ENCODE results near the gene ETV3. TPM values are rescaled to one million over a fixed set of nuclear protein-coding genes. Genes with fewer than 3 reads are reported as not detected.
A peak's percentile ranks its signal among the peaks of the same experiment; 100 is the strongest.

The ETV3 gene
- total RNA-seq, 1 experiment from 2014 or later, result 25.8 TPM

DNA sequence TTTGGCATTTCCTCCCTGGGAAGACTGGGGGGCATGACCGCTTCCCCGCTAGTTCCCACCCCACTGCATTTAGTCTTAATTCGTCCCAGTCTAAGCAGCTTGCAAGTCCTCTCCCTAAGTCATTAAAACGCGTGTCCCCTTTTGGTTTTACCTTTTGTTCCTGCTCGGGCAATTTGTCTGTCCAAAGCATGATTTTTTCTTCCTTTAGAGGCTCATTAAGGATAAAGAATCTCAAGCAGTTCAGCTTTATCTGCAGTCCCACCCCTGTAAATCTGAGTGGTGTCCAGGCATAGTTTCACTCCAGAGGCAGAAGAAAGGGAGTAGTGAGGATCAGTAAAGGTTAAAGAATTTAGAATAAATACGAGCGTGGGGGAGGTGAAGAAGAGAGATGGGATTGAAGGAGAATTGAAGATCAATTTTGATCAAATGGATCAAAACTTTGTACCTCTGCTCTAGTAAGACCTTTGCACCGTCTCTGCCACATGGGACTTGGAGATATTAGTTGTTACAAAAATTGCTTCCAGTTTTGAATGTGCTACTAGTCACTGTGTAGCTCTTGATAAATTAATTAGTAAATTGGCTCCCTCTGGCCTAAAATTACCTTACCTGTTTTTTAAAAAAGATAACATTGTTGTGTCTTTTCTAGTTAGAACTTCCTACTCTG is 989 bp upstream of the ETV3 start:
- peaks cover 35% of the 10 kb centered on the region for H3K36me3 Mint-ChIP-seq (ENCODE audit: insufficient read depth, unreplicated experiment)
- CTCF ChIA-PET, result interaction anchor here (1.4 to 2.3 kb wide), 4 partner anchors 16 to 65 kb away, joined by 3 to 13 read pairs (median 6); no protein-coding TSS in a partner anchor
- H3K4me3 ChIP-seq (ENCODE audit: low read depth, low read length), result peak overlapping the region; percentile 97

DNA sequence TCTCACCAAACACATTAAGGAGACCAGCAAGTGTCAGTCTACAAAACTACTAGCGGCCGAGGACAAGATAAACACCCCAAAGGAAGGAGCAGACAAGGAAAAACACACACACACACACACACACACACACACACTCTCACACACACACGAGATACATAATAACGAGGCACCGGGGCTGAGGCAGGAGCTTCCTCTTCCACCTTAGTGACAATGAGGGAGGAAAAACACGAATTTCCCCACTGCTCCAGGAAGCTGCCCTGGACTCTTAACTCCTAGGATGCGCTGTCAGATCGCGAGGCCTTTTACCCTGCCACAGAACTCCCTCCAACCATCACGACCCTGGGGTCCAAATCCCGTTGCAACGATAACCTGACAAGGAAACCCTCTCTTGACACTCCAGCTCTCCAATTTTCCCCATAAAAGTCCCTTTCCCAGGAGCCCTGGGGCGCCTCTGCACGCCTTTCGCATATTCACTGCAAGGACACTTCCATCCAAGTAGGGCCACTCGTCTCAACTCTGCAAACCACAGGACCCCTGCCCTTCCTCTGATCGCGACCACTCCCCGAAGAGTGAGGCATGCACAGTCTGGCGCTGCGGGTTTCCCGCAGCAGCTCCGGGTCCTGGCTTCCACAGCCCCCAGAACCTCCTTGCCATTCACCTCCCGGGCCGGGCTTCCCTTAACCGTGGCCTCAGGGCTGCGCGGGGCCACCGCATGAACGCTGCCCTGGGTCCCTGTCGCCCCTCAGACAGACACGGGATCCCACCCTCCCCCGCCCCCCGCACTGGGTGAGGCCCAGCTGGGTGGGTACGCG is 581 bp downstream of the ETV3 start:
- Mint-ChIP-seq H3K27me3 (ENCODE audit: insufficient read depth, unreplicated experiment) (no peaks in the 10 kb centered on the region), H3K9me3 (ENCODE audit: unreplicated experiment) (no peaks in the 10 kb centered on the region), H3K36me3 (ENCODE audit: insufficient read depth, unreplicated experiment) (peaks cover 50% of the 10 kb centered on the region), H3K4me1 (ENCODE audit: low read depth, unreplicated experiment) (peaks cover 37% of the 10 kb centered on the region), H3K4me3 (ENCODE audit: unreplicated experiment) (peak overlapping the region; percentile 91), H3K27ac (ENCODE audit: unreplicated experiment) (peak overlapping the region; percentile 87)
- H3K36me3 ChIP-seq (ENCODE audit: control insufficient read depth, insufficient read depth, low read length), result peaks cover 2% of the 10 kb centered on the region
- CTCF ChIA-PET, result interaction anchor here (1.4 to 2.3 kb wide), 2 partner anchors 17 to 19 kb away, joined by 3 to 13 read pairs; no protein-coding TSS in a partner anchor
- TF ChIP-seq, protein P1, sequence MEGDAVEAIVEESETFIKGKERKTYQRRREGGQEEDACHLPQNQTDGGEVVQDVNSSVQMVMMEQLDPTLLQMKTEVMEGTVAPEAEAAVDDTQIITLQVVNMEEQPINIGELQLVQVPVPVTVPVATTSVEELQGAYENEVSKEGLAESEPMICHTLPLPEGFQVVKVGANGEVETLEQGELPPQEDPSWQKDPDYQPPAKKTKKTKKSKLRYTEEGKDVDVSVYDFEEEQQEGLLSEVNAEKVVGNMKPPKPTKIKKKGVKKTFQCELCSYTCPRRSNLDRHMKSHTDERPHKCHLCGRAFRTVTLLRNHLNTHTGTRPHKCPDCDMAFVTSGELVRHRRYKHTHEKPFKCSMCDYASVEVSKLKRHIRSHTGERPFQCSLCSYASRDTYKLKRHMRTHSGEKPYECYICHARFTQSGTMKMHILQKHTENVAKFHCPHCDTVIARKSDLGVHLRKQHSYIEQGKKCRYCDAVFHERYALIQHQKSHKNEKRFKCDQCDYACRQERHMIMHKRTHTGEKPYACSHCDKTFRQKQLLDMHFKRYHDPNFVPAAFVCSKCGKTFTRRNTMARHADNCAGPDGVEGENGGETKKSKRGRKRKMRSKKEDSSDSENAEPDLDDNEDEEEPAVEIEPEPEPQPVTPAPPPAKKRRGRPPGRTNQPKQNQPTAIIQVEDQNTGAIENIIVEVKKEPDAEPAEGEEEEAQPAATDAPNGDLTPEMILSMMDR (IDR thresholded peaks at IDR 0.05; ENCODE audit: insufficient read depth in 1 of 2, low read depth in 1 of 2, low read length in 1 of 2, severe bottlenecking in 1 of 2, unreplicated experiment in 1 of 2), result no peak
- intact Hi-C loops (cut with micrococcal nuclease; ENCODE audit: unreplicated experiment), result no loop called here
- POLR2A ChIA-PET, result interaction anchor here (0.6 to 1.0 kb wide), 2 partner anchors 10 to 18 kb away, joined by 3 to 7 read pairs; no protein-coding TSS in a partner anchor
- H3K27me3 ChIP-seq (replicated peaks; ENCODE audit: control insufficient read depth, insufficient read depth, low read length), result no peaks in the 10 kb centered on the region
- H3K4me3 ChIP-seq (ENCODE audit: low read depth, low read length), result peak overlapping the region; percentile 97
- no peaks in the 10 kb centered on the region for H3K9me3 ChIP-seq
- peaks cover 46% of the 10 kb centered on the region for H3K4me1 ChIP-seq
- DNase-seq, result peak in 1 of 2 experiments; percentile 17
- BruUV-seq (replicated peaks), result TSS peak; percentile 43

More for the DNA sequence above, 989 bp upstream of the ETV3 start:
- peak overlapping the region; percentile 91 for H3K4me3 Mint-ChIP-seq (ENCODE audit: unreplicated experiment)
- peaks cover 36% of the 10 kb centered on the region for H3K4me1 ChIP-seq
- TF ChIP-seq, protein P1 (IDR thresholded peaks at IDR 0.05; ENCODE audit: insufficient read depth in 1 of 2, low read depth in 1 of 2, low read length in 1 of 2, severe bottlenecking in 1 of 2, unreplicated experiment in 1 of 2), result no peak
- H3K4me1 Mint-ChIP-seq (ENCODE audit: low read depth, unreplicated experiment), result peaks cover 25% of the 10 kb centered on the region
- no peak for DNase-seq
- no peaks in the 10 kb centered on the region for H3K9me3 ChIP-seq
- TSS peak; percentile 77 for BruUV-seq (replicated peaks)
- H3K9me3 Mint-ChIP-seq (ENCODE audit: unreplicated experiment), result no peaks in the 10 kb centered on the region
- POLR2A ChIA-PET, result interaction anchor here (0.9 kb wide), 1 partner anchor 15 kb away, joined by 5 read pairs; no protein-coding TSS in a partner anchor
- peak overlapping the region; percentile 87 for H3K27ac Mint-ChIP-seq (ENCODE audit: unreplicated experiment)
- no peaks in the 10 kb centered on the region for H3K27me3 ChIP-seq (replicated peaks; ENCODE audit: control insufficient read depth, insufficient read depth, low read length)
- peaks cover 2% of the 10 kb centered on the region for H3K36me3 ChIP-seq (ENCODE audit: control insufficient read depth, insufficient read depth, low read length)
- intact Hi-C loops (cut with micrococcal nuclease; ENCODE audit: unreplicated experiment), result loop anchor here (1.0 kb wide), 1 partner anchor 16 kb away; no protein-coding TSS in a partner anchor
- no peaks in the 10 kb centered on the region for H3K27me3 Mint-ChIP-seq (ENCODE audit: insufficient read depth, unreplicated experiment)

DNA sequence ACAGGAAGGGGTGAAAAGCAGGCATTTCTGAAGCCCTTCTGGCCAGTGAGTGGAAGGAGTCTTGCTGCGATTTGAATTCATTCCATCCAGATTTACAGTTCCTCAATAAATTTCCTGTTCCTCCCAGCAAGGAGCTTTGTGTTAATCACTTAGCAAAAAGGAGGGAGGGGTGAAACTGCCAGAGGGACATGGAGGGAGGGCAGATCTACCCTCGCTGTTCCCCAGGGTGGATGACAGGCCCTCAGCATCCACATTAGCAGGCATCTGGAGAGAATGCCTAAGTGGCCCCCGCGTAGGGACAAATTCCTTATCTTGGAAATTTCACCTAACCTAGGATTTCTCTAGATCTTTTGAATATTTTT is 1.2 kb downstream of the ETV3 start:
- intact Hi-C loops (cut with micrococcal nuclease; ENCODE audit: unreplicated experiment), result no loop called here
- Mint-ChIP-seq H3K4me3 (ENCODE audit: unreplicated experiment) (peak overlapping the region; percentile 91), H3K4me1 (ENCODE audit: low read depth, unreplicated experiment) (peaks cover 43% of the 10 kb centered on the region), H3K27me3 (ENCODE audit: insufficient read depth, unreplicated experiment) (no peaks in the 10 kb centered on the region), H3K9me3 (ENCODE audit: unreplicated experiment) (no peaks in the 10 kb centered on the region), H3K36me3 (ENCODE audit: insufficient read depth, unreplicated experiment) (peaks cover 56% of the 10 kb centered on the region), H3K27ac (ENCODE audit: unreplicated experiment) (peak overlapping the region; percentile 87)
- no TSS peak for BruUV-seq (replicated peaks)
- POLR2A ChIA-PET, result interaction anchor here (1.0 kb wide), 1 partner anchor 18 kb away, joined by 7 read pairs; no protein-coding TSS in a partner anchor
- peaks cover 2% of the 10 kb centered on the region for H3K36me3 ChIP-seq (ENCODE audit: control insufficient read depth, insufficient read depth, low read length)
- H3K4me3 ChIP-seq (ENCODE audit: low read depth, low read length), result peak overlapping the region; percentile 97
- TF ChIP-seq, protein P1 (IDR thresholded peaks at IDR 0.05; ENCODE audit: insufficient read depth in 1 of 2, low read depth in 1 of 2, low read length in 1 of 2, severe bottlenecking in 1 of 2, unreplicated experiment in 1 of 2), result no peak
- CTCF ChIA-PET, result interaction anchor here (0.8 to 4.9 kb wide), 3 partner anchors 19 to 46 kb away, joined by 3 to 72 read pairs (median 41); no protein-coding TSS in a partner anchor
- no peaks in the 10 kb centered on the region for H3K27me3 ChIP-seq (replicated peaks; ENCODE audit: control insufficient read depth, insufficient read depth, low read length)
- no peaks in the 10 kb centered on the region for H3K9me3 ChIP-seq
- peaks cover 52% of the 10 kb centered on the region for H3K4me1 ChIP-seq
- no peak for DNase-seq

All from Caco-2 (cell line).